Measurements from ENCODE around the gene LRRFIP2.
"Not testable (repeated sequence)": the region's sequence is repeated elsewhere in the genome, so short reads cannot be mapped to it uniquely, and the experiment has no call there.

Gene LRRFIP2

DNA sequence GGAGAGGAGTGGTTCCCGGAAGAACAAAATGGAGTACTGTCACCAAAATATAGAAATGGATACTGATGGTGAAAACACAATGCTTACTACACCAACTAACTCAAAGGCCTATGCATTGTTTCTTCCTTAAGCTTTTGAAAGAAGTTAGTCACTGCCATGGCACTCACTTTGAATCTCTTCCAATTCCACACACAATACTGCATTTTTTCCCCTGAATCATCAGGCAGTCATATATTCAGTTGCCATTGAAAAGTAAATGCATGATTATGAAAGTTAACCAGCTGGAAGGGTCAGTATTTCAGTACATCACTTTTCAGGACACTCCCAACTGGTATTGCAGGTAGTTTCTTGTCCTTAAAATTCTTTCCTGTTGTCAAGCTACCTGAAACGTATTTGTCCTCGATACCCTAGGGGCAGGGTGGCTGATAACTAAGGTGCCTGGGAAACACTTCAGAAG, 9.0 kb upstream of the LRRFIP2 start:
- no peak for DNase-seq

DNA sequence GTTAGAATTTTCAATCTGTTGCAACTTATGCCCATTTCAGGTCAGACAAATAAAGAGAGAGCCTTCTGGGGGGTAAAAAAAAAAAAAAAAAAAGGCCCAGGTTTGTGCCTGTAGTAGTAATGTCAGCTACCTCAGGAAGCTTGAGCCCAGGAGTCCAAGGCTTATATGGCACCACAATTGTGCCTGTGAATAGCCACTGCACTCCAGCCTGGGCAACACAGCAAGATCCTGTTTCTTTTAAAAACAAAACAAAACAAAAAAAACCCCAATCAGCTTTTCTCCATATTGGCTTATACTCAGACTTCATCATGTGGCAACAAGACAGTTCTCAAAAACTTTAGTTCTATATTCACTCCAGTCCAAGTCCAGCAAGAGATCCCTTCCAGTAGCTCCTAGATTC, 8.4 kb upstream of the LRRFIP2 start:
- DNase-seq = no peak

GRCh38 chr3:37181756-37182155, 7.4 kb upstream of the LRRFIP2 start:
- no peak for DNase-seq

GRCh38 chr3:37179144-37179967, 5.0 kb upstream of the LRRFIP2 start:
- DNase-seq = no peak

- DNase-seq = no peak
These were observed 576 bp downstream of the LRRFIP2 start for GRCh38 chr3:37173806-37174205.

DNA sequence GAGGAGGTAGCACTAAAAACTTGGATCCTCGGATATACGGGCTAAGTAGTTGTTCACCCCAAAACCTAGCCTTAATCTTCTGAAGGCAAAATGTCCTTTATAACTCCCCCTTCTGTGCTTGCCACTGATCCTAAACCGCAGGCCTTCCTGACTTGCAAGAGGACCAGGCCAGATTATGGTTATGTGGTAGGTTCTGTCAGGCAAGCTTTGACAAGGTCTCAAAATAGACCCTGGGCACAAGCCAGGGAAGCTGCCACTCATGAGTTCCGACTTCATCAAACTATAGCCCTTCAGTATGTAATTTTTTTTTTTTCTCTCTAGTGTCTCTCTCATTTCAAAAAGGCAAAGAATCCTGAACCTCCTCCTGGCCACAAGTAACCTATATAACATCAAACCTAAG, 3.2 kb downstream of the LRRFIP2 start:
- no peak for DNase-seq

DNA sequence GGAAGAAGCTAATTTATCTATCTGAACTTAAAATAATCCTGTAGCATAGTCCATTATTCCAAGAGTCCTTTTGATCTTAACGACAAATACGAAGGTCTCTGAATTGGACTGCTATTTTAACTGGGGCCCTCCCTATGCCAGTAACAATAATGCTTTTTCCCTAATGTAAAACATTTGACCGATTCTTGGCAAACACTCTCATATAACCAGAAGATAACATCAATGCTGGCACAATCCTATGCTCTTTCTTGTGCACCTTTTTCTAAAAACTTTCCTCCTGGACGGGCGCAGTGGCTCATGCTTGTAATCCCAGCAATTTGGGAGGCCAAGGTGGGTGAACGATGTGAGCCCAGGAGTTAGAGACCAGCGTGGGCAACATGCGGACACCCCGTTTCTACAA, 3.9 kb downstream of the LRRFIP2 start:
- DNase-seq = no peak

GRCh38 chr3:37170060-37170459, 4.3 kb downstream of the LRRFIP2 start:
- no peak for DNase-seq

DNA sequence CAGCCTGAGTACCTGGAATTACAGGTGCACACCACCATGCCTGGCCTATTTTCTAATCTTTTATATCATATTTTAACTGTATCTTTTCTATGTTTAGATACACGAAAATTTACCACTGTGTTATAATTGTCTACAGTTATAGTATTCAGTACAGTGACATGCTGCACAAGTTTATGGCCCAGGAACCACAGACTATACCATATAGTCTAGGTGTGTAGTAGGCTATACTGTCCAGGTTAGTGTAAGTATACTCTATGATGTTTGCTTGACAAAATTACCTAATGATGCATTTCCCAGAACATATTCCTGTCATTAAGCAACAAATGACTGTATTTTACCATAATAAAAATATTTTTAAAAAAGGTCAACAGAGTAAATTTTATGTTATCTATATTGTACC, 5.5 kb downstream of the LRRFIP2 start:
- no peak for DNase-seq

DNA sequence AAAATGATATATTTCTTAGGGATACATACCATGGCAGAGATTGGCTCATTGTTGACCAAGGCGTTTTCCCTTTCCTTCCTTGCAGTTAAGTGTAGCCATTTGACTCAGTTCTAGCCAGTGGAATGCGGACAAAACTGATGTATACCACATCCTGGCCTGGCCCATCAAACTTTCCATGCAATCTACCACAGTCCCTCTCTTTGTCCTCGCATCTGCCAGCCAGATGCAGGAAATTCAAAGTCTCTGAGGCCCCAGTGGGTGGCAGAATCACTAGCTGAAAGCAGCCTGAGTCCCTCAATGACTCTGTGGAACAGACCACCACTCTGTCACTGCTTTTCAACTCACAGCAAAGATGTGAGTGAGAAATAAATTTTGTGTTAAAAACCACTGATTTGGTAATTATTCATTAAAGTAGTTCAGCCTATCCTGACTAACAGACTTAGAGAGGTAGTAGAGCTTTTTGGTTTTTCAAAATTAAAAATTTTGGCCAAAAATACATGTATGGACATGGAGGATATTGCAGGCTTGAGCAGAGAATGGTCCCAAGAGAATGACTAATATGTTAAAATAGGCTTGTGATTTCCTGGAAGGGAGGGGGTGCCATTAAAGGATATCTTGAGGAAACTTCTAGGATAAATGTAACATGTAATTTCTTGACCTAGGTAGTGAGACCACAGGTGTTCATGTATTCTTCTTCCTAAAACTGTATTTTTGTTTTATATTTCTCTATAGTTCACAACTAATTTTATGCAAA, 10.9 kb downstream of the LRRFIP2 start:
- DNase-seq = no peak

DNA sequence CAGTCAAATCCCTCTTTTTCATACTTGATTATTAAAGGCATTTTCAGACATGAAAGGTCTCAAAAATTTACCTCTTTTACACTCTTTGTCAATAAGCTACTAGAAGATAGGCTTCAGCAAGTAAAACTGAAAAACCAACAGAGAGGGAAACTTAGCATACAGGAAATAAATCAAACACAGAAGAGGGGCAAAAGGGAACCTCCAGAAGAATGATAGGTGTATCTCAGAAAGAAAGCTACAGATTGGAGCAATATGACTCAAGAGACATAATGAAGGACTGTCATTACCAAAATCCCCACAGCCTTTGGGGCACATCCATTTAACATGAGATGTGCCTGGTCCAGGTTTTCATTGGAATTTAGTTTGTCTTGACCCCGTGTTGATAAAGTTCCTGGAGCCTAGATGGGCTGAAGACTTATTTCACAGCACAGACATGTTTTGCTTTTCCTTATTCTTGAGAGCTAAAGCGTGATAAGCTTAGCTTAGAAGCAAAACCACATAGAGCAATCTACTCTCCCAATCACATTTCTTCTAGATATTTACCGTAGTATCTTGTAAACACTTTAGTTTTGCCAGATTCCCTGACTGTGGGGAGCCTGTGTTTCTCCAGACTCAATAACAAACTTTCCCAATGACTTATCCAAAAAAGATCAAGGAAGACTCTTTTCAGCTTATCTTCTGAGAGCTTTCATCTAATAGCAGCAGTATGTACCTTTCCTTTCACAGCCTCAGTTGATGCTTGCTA, 11.7 kb downstream of the LRRFIP2 start:
- no peak for DNase-seq

DNA sequence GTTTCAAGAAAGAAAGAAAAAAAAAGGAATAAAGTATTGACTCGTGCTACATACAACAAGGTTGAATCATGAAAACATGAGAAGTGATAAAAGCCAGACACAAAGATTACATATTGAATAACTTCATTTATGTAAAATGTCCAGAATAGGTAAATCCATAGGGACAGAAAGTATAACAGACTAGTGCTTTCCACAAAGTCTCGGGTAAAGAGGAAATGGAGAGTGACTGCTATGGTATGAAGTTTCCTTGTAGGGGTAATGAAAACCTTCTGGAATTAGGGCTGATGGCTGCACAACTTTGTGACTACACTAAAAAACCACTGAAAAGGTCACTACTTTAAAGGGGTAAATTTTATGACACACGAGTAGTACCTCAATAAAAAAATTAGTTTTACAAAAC, 13.0 kb downstream of the LRRFIP2 start:
- no peak for DNase-seq

DNA sequence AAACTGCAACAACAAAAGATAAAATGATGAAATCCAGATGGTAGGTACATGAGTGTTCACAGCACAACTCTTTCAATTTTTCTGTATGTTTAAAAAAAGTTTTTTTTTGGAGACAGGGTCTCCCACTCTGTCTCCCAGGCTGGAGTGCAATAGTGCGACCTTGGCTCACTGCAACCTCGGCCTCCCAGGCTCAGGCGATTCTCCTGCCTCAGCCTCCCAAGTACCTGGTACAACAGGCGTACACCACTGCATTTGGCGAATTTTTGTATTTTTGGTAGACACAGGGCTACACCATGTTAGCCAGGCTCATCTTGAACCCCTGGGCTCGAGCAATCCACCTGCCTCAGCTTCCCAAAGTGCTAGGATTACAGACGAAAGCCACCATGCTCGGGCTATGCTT, 18.6 kb downstream of the LRRFIP2 start:
- no peak for DNase-seq

DNA sequence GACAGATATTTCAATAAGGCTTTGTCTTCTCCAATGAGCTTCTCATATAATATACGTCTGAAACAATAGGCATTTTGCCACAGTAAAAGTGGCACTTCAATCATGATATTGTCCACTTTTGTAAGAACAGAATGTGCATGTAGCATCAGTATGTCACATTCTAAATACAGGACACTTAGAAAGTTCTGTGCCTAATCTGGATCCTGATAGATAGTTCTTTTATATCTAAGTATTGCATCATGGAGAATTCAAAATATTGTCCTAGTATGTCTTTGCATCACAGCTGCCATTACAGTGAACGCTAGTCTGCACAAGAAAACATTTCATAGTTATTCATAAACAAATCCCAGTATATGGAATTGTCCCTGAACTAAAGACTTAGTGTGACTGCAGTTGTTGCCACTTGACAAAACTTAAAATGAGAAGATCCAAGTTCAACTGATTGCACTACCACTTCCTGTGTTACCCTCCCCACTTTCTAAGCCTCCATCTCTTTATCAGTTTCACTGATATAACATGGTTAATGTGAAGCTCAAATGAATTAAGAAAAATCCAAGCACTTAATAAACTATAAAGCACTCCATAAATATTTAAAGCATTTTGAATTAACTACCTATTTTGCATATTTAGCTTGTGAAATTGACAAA, 19.6 kb downstream of the LRRFIP2 start:
- DNase-seq = no peak

DNA sequence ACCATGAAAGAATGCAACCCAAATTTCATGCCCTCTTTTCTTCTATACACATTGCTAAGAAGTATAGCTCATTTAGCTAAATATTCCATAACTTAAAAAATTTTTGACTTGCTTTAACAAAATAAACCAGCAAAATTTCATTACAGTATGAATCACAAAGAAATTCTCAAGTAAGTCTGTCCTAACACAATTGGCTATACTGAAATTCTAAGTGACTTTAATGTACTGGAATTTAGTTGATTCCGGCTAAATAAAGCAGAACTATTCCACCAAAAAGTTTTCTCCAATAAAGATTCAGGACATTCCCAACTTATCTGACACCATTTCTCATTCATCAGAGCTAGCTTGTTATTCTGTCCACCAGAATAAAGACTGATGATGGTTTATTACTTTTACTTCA, 23.8 kb downstream of the LRRFIP2 start:
- no peak for DNase-seq

DNA sequence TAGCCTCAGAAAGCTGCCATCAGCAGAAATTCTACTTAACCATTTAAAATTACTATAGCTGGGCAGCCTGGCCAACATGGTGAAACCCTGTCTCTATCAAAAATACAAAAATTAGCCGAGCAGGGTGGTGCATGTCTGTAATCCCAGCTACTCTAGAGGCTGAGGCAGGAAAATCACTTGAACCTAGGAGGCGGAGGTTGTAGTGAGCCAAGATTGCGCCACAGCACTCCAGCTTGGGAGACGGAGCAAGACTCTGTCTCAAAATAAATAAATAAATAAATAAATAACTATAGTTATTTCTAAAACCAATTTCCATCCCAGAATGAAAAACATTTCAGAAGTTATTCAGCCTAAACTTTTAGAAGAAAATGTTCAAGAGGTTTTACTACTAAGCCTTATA, 25.1 kb downstream of the LRRFIP2 start:
- no peak for DNase-seq

GRCh38 chr3:37148208-37148607, 26.2 kb downstream of the LRRFIP2 start:
- no peak for DNase-seq

DNA sequence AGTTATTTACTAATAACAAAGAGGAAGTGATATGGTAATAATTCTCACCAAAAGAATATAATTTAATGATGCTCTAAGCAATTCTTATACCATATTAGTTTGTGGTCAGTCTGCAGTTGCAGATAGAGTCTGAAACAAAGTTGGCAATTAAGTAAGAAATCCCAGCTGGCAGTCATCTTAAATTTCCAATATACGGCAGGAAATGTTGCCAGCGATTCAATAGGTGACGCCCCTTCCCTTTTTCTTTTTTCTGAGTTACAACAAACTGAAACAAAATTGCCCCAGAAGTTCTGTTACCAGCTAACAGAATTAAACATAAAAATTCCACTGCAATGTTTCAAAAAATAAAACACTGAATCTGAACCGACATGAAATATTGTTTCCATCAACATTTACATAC, 26.7 kb downstream of the LRRFIP2 start:
- DNase-seq = no peak

GRCh38 chr3:37146927-37147326, 27.5 kb downstream of the LRRFIP2 start:
- DNase-seq = not testable (repeated sequence)

DNA sequence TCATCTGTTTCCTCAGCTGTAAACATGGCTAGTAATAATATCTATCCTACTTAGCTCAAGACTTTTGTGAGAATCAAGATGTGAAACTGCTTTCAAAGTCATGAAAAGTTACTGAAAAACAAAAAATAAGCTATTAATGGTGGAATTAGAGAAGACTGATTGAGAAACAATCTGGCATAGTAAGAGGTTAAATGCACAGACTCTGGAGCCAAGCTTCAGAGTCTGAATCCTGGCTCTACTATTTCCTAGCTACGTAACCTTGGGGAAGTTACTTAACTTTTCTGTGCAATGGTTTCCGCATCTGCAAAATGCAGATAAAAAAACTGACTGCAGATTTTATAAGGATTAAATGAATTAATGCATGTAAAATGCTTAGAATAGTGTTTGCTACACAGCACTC, 28.8 kb downstream of the LRRFIP2 start:
- no peak for DNase-seq

- DNase-seq = no peak
These were observed 29.6 kb downstream of the LRRFIP2 start for GRCh38 chr3:37144806-37145205.

DNA sequence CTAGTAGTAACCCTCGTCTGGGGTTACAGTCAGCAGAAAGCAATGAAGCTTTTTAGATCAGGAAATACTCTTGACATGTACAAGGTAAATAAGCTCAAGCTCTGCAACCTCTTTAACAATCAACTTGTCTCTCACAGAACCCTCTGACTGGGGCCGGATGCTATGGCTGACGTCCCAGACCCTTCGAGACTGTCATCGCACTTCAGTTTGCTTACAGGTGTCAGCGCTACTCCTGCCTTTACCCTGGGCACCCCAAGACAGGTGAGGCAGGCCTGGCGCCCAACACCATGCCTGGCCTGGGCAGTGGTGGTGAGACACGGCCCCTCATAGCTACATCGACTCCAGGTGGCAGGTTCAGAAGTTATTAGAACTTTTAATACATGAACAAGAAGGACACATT, 30.6 kb downstream of the LRRFIP2 start:
- DNase-seq = no peak

DNA sequence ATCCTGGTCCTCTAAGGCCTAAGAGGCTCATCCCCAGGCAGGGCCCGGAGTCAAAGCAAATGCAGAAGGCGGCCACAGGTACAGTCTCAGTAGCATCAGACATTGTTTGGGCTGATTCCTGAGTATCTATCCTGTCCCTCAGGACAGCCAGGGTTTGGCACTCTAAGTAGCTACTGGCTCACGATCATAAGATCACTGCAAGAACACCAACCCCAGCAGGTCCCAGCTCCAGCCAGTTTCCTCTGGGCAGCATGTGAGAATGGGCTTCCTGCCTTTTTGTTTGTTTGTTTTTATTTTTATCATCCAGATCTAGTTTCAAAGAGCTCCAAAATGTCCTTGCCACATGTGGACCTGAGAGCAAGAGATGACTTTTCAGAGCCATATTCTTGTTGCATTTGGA, 32.7 kb downstream of the LRRFIP2 start:
- no peak for DNase-seq

Data from activated CD4-positive, alpha-beta T cell treated with anti-CD3 and anti-CD28 coated beads, Interleukin-2, amount 50 U/mL, for 4 hours (primary cell).